ENCODE measurements around the gene SYNGAP1.

Gene SYNGAP1

GRCh38 chr6:33405386-33405940, 14.4 kb upstream of the SYNGAP1 start:
- H3K27ac ChIP-seq (ENCODE audit: low read depth, low read length): no peak overlapping the region
- no CpG with 5 or more reads among the region's 15 CpGs for WGBS (ENCODE audit: extremely low coverage, insufficient coverage, insufficient read length)
- no peak overlapping the region for H2BK5ac ChIP-seq (ENCODE audit: low read depth, low read length, poor library complexity)

GRCh38 chr6:33406126-33406525, 13.7 kb upstream of the SYNGAP1 start:
- no peak overlapping the region for H3K4ac ChIP-seq (ENCODE audit: low read depth, low read length)
- no peak overlapping the region for H3K9ac ChIP-seq (ENCODE audit: low read length)
- H3K9me3 ChIP-seq (ENCODE audit: insufficient read depth, low read depth, low read length): peaks cover 3% of the 10 kb centered on the region
- no CpG with 5 or more reads among the region's 17 CpGs for WGBS (ENCODE audit: extremely low coverage, insufficient coverage, insufficient read length)
- H3K27me3 ChIP-seq (ENCODE audit: insufficient read depth, low read length): no peaks in the 10 kb centered on the region
- no peak for DNase-seq
- no peak overlapping the region for H2BK12ac ChIP-seq (ENCODE audit: low read length)
- no peak overlapping the region for H3K27ac ChIP-seq (ENCODE audit: low read depth, low read length)
- H2AK5ac ChIP-seq (ENCODE audit: low read length): no peak overlapping the region
- no peak overlapping the region for H3K14ac ChIP-seq (ENCODE audit: low read length)
- no peak overlapping the region for H2BK120ac ChIP-seq (ENCODE audit: insufficient read depth, low read length, poor library complexity)
- H3K4me3 ChIP-seq (ENCODE audit: low read depth, low read length): no peak overlapping the region
- peaks cover 2 to 4% of the 10 kb centered on the region in 2 experiments for H3K4me1 ChIP-seq (ENCODE audit: control insufficient read depth in 1 of 2, insufficient read depth in 2 of 2, low read length in 2 of 2)
- H3K36me3 ChIP-seq (ENCODE audit: control insufficient read depth in 1 of 2, insufficient read depth in 2 of 2, low read length in 2 of 2): peaks cover 41 to 47% of the 10 kb centered on the region in 2 experiments
- H3K4me2 ChIP-seq (ENCODE audit: low read length): no peak overlapping the region
- no peak overlapping the region for H2AFZ ChIP-seq (ENCODE audit: insufficient read depth, low read length, poor library complexity)
- H4K91ac ChIP-seq (ENCODE audit: low read depth, low read length): no peak overlapping the region
- H3K79me1 ChIP-seq (ENCODE audit: low read length): peaks cover 7% of the 10 kb centered on the region
- no peak overlapping the region for H3K18ac ChIP-seq (ENCODE audit: low read length)
- H4K8ac ChIP-seq (ENCODE audit: low read depth, low read length): no peak overlapping the region
- H3K79me2 ChIP-seq (ENCODE audit: control insufficient read depth, insufficient read depth, low read length, poor library complexity): peaks cover 4% of the 10 kb centered on the region
- no peak overlapping the region for H4K12ac ChIP-seq (ENCODE audit: low read depth, low read length)
- H3K23ac ChIP-seq (ENCODE audit: low read length): no peak overlapping the region
- H2BK5ac ChIP-seq (ENCODE audit: low read depth, low read length, poor library complexity): no peak overlapping the region

More at GRCh38 chr6:33405386-33405940, 14.4 kb upstream of the SYNGAP1 start:
- H3K9me3 ChIP-seq (ENCODE audit: insufficient read depth, low read depth, low read length): peaks cover 3% of the 10 kb centered on the region
- no peak overlapping the region for H4K8ac ChIP-seq (ENCODE audit: low read depth, low read length)
- no peak overlapping the region for H3K23ac ChIP-seq (ENCODE audit: low read length)
- H3K79me1 ChIP-seq (ENCODE audit: low read length): peaks cover 3% of the 10 kb centered on the region
- H3K79me2 ChIP-seq (ENCODE audit: control insufficient read depth, insufficient read depth, low read length, poor library complexity): no peaks in the 10 kb centered on the region
- H3K18ac ChIP-seq (ENCODE audit: low read length): no peak overlapping the region
- H3K27me3 ChIP-seq (ENCODE audit: insufficient read depth, low read length): no peaks in the 10 kb centered on the region
- no peak overlapping the region for H2AK5ac ChIP-seq (ENCODE audit: low read length)
- H3K36me3 ChIP-seq (ENCODE audit: control insufficient read depth in 1 of 2, insufficient read depth in 2 of 2, low read length in 2 of 2): peaks cover 41 to 48% of the 10 kb centered on the region in 2 experiments
- no peak overlapping the region for H3K4ac ChIP-seq (ENCODE audit: low read depth, low read length)
- no peak overlapping the region for H2BK12ac ChIP-seq (ENCODE audit: low read length)
- H3K4me1 ChIP-seq (ENCODE audit: control insufficient read depth in 1 of 2, insufficient read depth in 2 of 2, low read length in 2 of 2): peaks cover 2 to 4% of the 10 kb centered on the region in 2 experiments
- no peak overlapping the region for H2BK120ac ChIP-seq (ENCODE audit: insufficient read depth, low read length, poor library complexity)
- no peak for DNase-seq
- no peak overlapping the region for H2AFZ ChIP-seq (ENCODE audit: insufficient read depth, low read length, poor library complexity)
- no peak overlapping the region for H4K91ac ChIP-seq (ENCODE audit: low read depth, low read length)
- no peak overlapping the region for H3K4me2 ChIP-seq (ENCODE audit: low read length)
- no peak overlapping the region for H4K12ac ChIP-seq (ENCODE audit: low read depth, low read length)
- H3K14ac ChIP-seq (ENCODE audit: low read length): no peak overlapping the region
- no peak overlapping the region for H3K4me3 ChIP-seq (ENCODE audit: low read depth, low read length)
- no peak overlapping the region for H3K9ac ChIP-seq (ENCODE audit: low read length)

- Histone ChIP-seq H2AK5ac (ENCODE audit: low read length) (no peak overlapping the region), H3K27me3 (ENCODE audit: insufficient read depth, low read length) (no peaks in the 10 kb centered on the region), H3K27ac (ENCODE audit: low read depth, low read length) (no peak overlapping the region), H2BK5ac (ENCODE audit: low read depth, low read length, poor library complexity) (no peak overlapping the region), H4K91ac (ENCODE audit: low read depth, low read length) (no peak overlapping the region), H2AFZ (ENCODE audit: insufficient read depth, low read length, poor library complexity) (no peak overlapping the region), H3K23ac (ENCODE audit: low read length) (no peak overlapping the region), H3K4me2 (ENCODE audit: low read length) (no peak overlapping the region), H3K4ac (ENCODE audit: low read depth, low read length) (no peak overlapping the region), H4K8ac (ENCODE audit: low read depth, low read length) (no peak overlapping the region), H3K14ac (ENCODE audit: low read length) (no peak overlapping the region), H3K79me2 (ENCODE audit: control insufficient read depth, insufficient read depth, low read length, poor library complexity) (peaks cover 6% of the 10 kb centered on the region), H2BK120ac (ENCODE audit: insufficient read depth, low read length, poor library complexity) (no peak overlapping the region), H3K79me1 (ENCODE audit: low read length) (peaks cover 10% of the 10 kb centered on the region), H3K4me3 (ENCODE audit: low read depth, low read length) (no peak overlapping the region), H3K18ac (ENCODE audit: low read length) (no peak overlapping the region), H2BK12ac (ENCODE audit: low read length) (no peak overlapping the region), H3K4me1 (ENCODE audit: control insufficient read depth in 1 of 2, insufficient read depth in 2 of 2, low read length in 2 of 2) (peaks cover 2 to 6% of the 10 kb centered on the region in 2 experiments), H3K9ac (ENCODE audit: low read length) (no peak overlapping the region), H3K9me3 (ENCODE audit: insufficient read depth, low read depth, low read length) (peaks cover 3% of the 10 kb centered on the region), H3K36me3 (ENCODE audit: control insufficient read depth in 1 of 2, insufficient read depth in 2 of 2, low read length in 2 of 2) (peaks cover 41 to 45% of the 10 kb centered on the region in 2 experiments), H4K12ac (ENCODE audit: low read depth, low read length) (no peak overlapping the region)
- peak in 1 of 2 donors; percentile 63 for DNase-seq
- no CpG with 5 or more reads among the region's 5 CpGs for WGBS (ENCODE audit: extremely low coverage, insufficient coverage, insufficient read length)
These were observed 12.6 kb upstream of the SYNGAP1 start for GRCh38 chr6:33407132-33407718.

GRCh38 chr6:33410050-33410710, 9.7 kb upstream of the SYNGAP1 start:
- peak overlapping the region; percentile 5 for H2BK5ac ChIP-seq (ENCODE audit: low read depth, low read length, poor library complexity)
- no peak overlapping the region for H2BK12ac ChIP-seq (ENCODE audit: low read length)
- peak overlapping the region; percentile 62 for H3K4me3 ChIP-seq (ENCODE audit: low read depth, low read length)
- H2AK5ac ChIP-seq (ENCODE audit: low read length): no peak overlapping the region
- H2AFZ ChIP-seq (ENCODE audit: insufficient read depth, low read length, poor library complexity): no peak overlapping the region
- peak overlapping the region; percentile 28 for H3K9ac ChIP-seq (ENCODE audit: low read length)
- H3K4me2 ChIP-seq (ENCODE audit: low read length): peak overlapping the region; percentile 83
- H3K79me1 ChIP-seq (ENCODE audit: low read length): peaks cover 10% of the 10 kb centered on the region
- no CpG with 5 or more reads among the region's 65 CpGs for WGBS (ENCODE audit: extremely low coverage, insufficient coverage, insufficient read length)
- peak overlapping the region; percentile 57 for H4K8ac ChIP-seq (ENCODE audit: low read depth, low read length)
- H3K18ac ChIP-seq (ENCODE audit: low read length): peak overlapping the region; percentile 22
- H3K79me2 ChIP-seq (ENCODE audit: control insufficient read depth, insufficient read depth, low read length, poor library complexity): peaks cover 6% of the 10 kb centered on the region
- H3K14ac ChIP-seq (ENCODE audit: low read length): peak overlapping the region; percentile 47
- H3K4ac ChIP-seq (ENCODE audit: low read depth, low read length): no peak overlapping the region
- H3K36me3 ChIP-seq (ENCODE audit: control insufficient read depth in 1 of 2, insufficient read depth in 2 of 2, low read length in 2 of 2): peaks cover 49 to 51% of the 10 kb centered on the region in 2 experiments
- H4K12ac ChIP-seq (ENCODE audit: low read depth, low read length): no peak overlapping the region
- H2BK120ac ChIP-seq (ENCODE audit: insufficient read depth, low read length, poor library complexity): no peak overlapping the region
- no peak overlapping the region for H3K23ac ChIP-seq (ENCODE audit: low read length)
- no peaks in the 10 kb centered on the region for H3K27me3 ChIP-seq (ENCODE audit: insufficient read depth, low read length)
- H3K27ac ChIP-seq (ENCODE audit: low read depth, low read length): peak overlapping the region; percentile 90
- DNase-seq: peak; percentile 98 to 99
- H3K4me1 ChIP-seq (ENCODE audit: control insufficient read depth in 1 of 2, insufficient read depth in 2 of 2, low read length in 2 of 2): peaks cover 2 to 6% of the 10 kb centered on the region in 2 experiments
- H3K9me3 ChIP-seq (ENCODE audit: insufficient read depth, low read depth, low read length): no peaks in the 10 kb centered on the region
- peak overlapping the region; percentile 85 for H4K91ac ChIP-seq (ENCODE audit: low read depth, low read length)

Data from trophoblast cell (in vitro differentiated cells and primary cell).